Measurements from ENCODE around the gene VRTN. TPM values are rescaled to one million over a fixed set of nuclear protein-coding genes. Genes with fewer than 3 reads are reported as not detected.

Gene VRTN
- total and polyA plus RNA-seq, 2 of the 13 experiments (the other 11 are each of a cell fraction or from before 2014, with no cell fraction given) = not detected

DNA sequence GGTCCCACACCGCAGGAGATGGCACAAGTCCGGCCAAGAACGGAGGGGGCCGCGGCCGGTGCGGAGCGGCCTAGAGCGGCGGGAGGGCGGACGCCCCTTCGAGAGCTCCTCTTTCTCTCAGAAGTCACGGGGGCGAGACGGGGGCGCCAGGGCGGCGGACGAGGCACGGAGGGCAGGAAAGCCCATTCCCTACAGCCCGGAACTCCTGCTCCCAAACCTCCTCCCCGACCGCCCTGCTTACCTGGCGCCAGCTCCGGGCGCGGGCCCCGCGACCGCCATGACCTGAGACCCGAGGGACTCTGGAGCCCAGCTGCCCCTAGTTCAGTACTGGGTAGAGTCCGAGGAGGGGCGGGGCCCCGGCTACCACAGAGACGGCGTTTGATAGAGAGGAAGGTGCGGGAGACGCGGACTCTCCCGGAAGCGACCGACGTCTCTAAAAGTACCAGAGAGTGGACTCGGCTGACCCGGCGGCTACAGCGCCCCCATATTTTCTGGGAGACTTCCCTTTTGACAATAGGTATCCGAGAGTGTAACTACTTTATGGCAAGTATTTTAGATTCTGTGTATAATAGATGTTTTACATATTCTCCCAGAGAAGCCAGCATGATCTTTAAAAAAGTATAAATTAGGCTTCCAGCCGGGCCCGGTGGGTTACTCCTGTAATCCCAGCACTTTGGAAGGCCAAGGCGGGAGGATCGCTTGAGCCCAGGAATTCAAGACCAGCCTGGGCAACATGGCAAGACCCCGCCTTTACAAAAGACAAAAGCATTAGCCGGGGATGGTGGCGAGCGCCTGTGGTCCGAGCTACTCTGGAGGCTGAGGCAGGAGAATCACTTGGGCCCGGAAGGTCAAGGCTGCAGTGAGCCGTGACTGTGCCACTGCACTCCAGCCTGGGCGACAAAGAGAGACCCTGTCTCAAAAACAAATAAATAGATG is 45.4 kb upstream of the VRTN start, which contains the start of gene ABCD4 (continued):
- no peak for TF ChIP-seq MTA3 (CRISPR knock-in tag; IDR thresholded peaks at IDR 0.05)
- no peak; the same call in none of the 2 replicates for TF ChIP-seq SPEN (CRISPR knock-in tag; IDR thresholded peaks at IDR 0.05; ENCODE audit: low read depth)
- TF ChIP-seq, protein P1, sequence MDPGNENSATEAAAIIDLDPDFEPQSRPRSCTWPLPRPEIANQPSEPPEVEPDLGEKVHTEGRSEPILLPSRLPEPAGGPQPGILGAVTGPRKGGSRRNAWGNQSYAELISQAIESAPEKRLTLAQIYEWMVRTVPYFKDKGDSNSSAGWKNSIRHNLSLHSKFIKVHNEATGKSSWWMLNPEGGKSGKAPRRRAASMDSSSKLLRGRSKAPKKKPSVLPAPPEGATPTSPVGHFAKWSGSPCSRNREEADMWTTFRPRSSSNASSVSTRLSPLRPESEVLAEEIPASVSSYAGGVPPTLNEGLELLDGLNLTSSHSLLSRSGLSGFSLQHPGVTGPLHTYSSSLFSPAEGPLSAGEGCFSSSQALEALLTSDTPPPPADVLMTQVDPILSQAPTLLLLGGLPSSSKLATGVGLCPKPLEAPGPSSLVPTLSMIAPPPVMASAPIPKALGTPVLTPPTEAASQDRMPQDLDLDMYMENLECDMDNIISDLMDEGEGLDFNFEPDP (CRISPR knock-in tag; conservative IDR thresholded peaks at IDR 0.05) = no peak
- peak; percentile 79 for TF ChIP-seq ZNF746 (CRISPR knock-in tag; IDR thresholded peaks at IDR 0.05)
- TF ChIP-seq ZNF629 (CRISPR knock-in tag; conservative IDR thresholded peaks at IDR 0.05) = peak; percentile 10; the same call in 1 of the 2 replicates
- no peak for TF ChIP-seq ZNF30 (CRISPR knock-in tag; IDR thresholded peaks at IDR 0.05)
- TF ChIP-seq ZKSCAN8 (CRISPR knock-in tag; IDR thresholded peaks at IDR 0.05; ENCODE audit: borderline replicate concordance) = no peak
- TF ChIP-seq, protein P2, sequence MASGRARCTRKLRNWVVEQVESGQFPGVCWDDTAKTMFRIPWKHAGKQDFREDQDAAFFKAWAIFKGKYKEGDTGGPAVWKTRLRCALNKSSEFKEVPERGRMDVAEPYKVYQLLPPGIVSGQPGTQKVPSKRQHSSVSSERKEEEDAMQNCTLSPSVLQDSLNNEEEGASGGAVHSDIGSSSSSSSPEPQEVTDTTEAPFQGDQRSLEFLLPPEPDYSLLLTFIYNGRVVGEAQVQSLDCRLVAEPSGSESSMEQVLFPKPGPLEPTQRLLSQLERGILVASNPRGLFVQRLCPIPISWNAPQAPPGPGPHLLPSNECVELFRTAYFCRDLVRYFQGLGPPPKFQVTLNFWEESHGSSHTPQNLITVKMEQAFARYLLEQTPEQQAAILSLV (CRISPR knock-in tag; IDR thresholded peaks at IDR 0.05; ENCODE audit: borderline replicate concordance) = no peak
- peak; percentile 67 for TF ChIP-seq ZKSCAN5 (CRISPR knock-in tag; IDR thresholded peaks at IDR 0.05)
- TF ChIP-seq TP53 (CRISPR knock-in tag; conservative IDR thresholded peaks at IDR 0.05) = no peak
- no peak for TF ChIP-seq MBNL3 (CRISPR knock-in tag; conservative IDR thresholded peaks at IDR 0.05)
- peak; percentile 75; the same call in 1 of the 2 replicates for TF ChIP-seq ZIK1 (CRISPR knock-in tag; IDR thresholded peaks at IDR 0.05; ENCODE audit: borderline replicate concordance, low read depth)
- TF ChIP-seq, protein P3, sequence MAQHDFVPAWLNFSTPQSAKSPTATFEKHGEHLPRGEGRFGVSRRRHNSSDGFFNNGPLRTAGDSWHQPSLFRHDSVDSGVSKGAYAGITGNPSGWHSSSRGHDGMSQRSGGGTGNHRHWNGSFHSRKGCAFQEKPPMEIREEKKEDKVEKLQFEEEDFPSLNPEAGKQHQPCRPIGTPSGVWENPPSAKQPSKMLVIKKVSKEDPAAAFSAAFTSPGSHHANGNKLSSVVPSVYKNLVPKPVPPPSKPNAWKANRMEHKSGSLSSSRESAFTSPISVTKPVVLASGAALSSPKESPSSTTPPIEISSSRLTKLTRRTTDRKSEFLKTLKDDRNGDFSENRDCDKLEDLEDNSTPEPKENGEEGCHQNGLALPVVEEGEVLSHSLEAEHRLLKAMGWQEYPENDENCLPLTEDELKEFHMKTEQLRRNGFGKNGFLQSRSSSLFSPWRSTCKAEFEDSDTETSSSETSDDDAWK (CRISPR knock-in tag; IDR thresholded peaks at IDR 0.05) = no peak
- TF ChIP-seq ATF1 (CRISPR knock-in tag; IDR thresholded peaks at IDR 0.05) = 0 out of 2 replicates have a peak, but pooled peaks have one; percentile 36
- no peak; the same call in 1 of the 2 replicates for TF ChIP-seq RBAK (CRISPR knock-in tag; IDR thresholded peaks at IDR 0.05)
- no peak; the same call in 1 of the 2 replicates for TF ChIP-seq FOSL2 (CRISPR knock-in tag; IDR thresholded peaks at IDR 0.05)
- no peak for TF ChIP-seq MAFF (IDR thresholded peaks at IDR 0.05; ENCODE audit: low read depth, low read length)
- peak; percentile 47 for TF ChIP-seq RXRB (CRISPR knock-in tag; IDR thresholded peaks at IDR 0.05; ENCODE audit: borderline replicate concordance)
- TF ChIP-seq, protein P4, sequence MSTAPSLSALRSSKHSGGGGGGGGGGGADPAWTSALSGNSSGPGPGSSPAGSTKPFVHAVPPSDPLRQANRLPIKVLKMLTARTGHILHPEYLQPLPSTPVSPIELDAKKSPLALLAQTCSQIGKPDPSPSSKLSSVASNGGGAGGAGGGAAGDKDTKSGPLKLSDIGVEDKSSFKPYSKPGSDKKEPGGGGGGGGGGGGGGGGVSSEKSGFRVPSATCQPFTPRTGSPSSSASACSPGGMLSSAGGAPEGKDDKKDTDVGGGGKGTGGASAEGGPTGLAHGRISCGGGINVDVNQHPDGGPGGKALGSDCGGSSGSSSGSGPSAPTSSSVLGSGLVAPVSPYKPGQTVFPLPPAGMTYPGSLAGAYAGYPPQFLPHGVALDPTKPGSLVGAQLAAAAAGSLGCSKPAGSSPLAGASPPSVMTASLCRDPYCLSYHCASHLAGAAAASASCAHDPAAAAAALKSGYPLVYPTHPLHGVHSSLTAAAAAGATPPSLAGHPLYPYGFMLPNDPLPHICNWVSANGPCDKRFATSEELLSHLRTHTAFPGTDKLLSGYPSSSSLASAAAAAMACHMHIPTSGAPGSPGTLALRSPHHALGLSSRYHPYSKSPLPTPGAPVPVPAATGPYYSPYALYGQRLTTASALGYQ (CRISPR knock-in tag; IDR thresholded peaks at IDR 0.05) = no peak
- no peak for TF ChIP-seq MAF1 (CRISPR knock-in tag; IDR thresholded peaks at IDR 0.05; ENCODE audit: borderline replicate concordance)
- TF ChIP-seq SOX13 (IDR thresholded peaks at IDR 0.05) = no peak; the same call in 1 of the 2 replicates
- TF ChIP-seq SOX13 (CRISPR knock-in tag; conservative IDR thresholded peaks at IDR 0.05 in 1 of 2, IDR thresholded peaks at IDR 0.05 in 1 of 2) = peak in 1 of 2 experiments; percentile 47; a peak in 2 of 4 replicates
- TF ChIP-seq BRD4 (CRISPR knock-in tag; IDR thresholded peaks at IDR 0.05) = no peak; the same call in 1 of the 2 replicates
- TF ChIP-seq MTA1 (CRISPR knock-in tag; IDR thresholded peaks at IDR 0.05; ENCODE audit: borderline replicate concordance) = peak; percentile 35; the same call in 1 of the 2 replicates
- no peak for TF ChIP-seq ZNF557 (CRISPR knock-in tag; IDR thresholded peaks at IDR 0.05)

Data from HepG2 (cell line).